GM12801 (cell line): Measurements from ENCODE around the gene SORD.

Source experiments
- CTCF ChIP-seq: IDR thresholded peaks from one replicate; pipeline ENCODE4 v1.5.1; 2011; ENCODE audit warnings: control low read depth; ENCODE audit not compliant: insufficient read length; ENCODE audit errors: extremely low read depth

SORD gene

GRCh38 chr15:45105586-45105985, 82.6 kb downstream of the SORD start:
- TF ChIP-seq CTCF, result no peak

GRCh38 chr15:45106002-45106790, 83.2 kb downstream of the SORD start:
- no peak for TF ChIP-seq CTCF

- no peak for TF ChIP-seq CTCF
These were observed 85.1 kb downstream of the SORD start for GRCh38 chr15:45107941-45108630.

- TF ChIP-seq CTCF, result no peak
These were observed 87.3 kb downstream of the SORD start for GRCh38 chr15:45110256-45110820.

- TF ChIP-seq CTCF, result no peak
These were observed 88.6 kb downstream of the SORD start for GRCh38 chr15:45111390-45112142.

- no peak for TF ChIP-seq CTCF
These were observed 89.2 kb downstream of the SORD start for GRCh38 chr15:45112143-45112590.
